Esophagus (tissue), 2 donors: ENCODE data around the gene BBIP1. TPM values are rescaled to one million over a fixed set of nuclear protein-coding genes. Genes with fewer than 3 reads are reported as not detected.

Experiments
- H3K27ac ChIP-seq, 2 donors: one replicate each; pipeline ENCODE4 v1.5.1; 2013; ENCODE audit warnings: low read depth in 2 of 2, mild to moderate bottlenecking in 2 of 2, inconsistent platforms in 1 of 2, low read length in 1 of 2, moderate library complexity in 1 of 2
- H3K27me3 ChIP-seq, 2 donors: one replicate each; pipeline ENCODE4 v1.6.1; 2013; ENCODE audit warnings: low read length in 2 of 2, control low read depth in 1 of 2, mild to moderate bottlenecking in 1 of 2; ENCODE audit not compliant: insufficient read depth in 2 of 2, control insufficient read depth in 1 of 2
- H3K36me3 ChIP-seq, 2 donors: one replicate each; pipeline ENCODE4 v1.6.1; 2013; ENCODE audit warnings: low read length in 1 of 2; ENCODE audit not compliant: control insufficient read depth in 2 of 2, insufficient read depth in 2 of 2
- H3K4me1 ChIP-seq, 2 donors: one replicate each; pipeline ENCODE4 v1.6.1; 2013; ENCODE audit warnings: low read length in 1 of 2; ENCODE audit not compliant: control insufficient read depth in 2 of 2, insufficient read depth in 2 of 2
- H3K4me3 ChIP-seq, 2 donors: one replicate each; pipeline ENCODE4 v1.5.1; 2013; ENCODE audit warnings: low read length in 2 of 2, mild to moderate bottlenecking in 2 of 2, low read depth in 1 of 2, moderate library complexity in 1 of 2
- H3K9me3 ChIP-seq, 2 donors: one replicate each; pipeline ENCODE4 v1.6.1; 2013; ENCODE audit warnings: mild to moderate bottlenecking in 2 of 2, low read depth in 1 of 2, low read length in 1 of 2, moderate library complexity in 1 of 2; ENCODE audit not compliant: control insufficient read depth in 2 of 2, insufficient read depth in 1 of 2
- WGBS, 2 donors: extraction: QIAGEN DNeasy Blood & Tissue Kit; methylation state at CpG; one replicate each; pipeline ENCODE4 v1.1.7; 2013; 5-methylcytosine and 5-hydroxymethylcytosine counted together
- polyA plus RNA-seq, 2 donors: library from polyadenylated mRNA; stranded (reverse); fragments of 200-250 nt; gene quantifications; one replicate each; pipeline ENCODE4 v1.2.3, GENCODE V29; 2013
- donor health status: healthy with polysubstance abuse.
- donor health status: Bipolar disorder and iron deficiency.

The BBIP1 gene
- polyA plus RNA-seq, 2 donors = 10.9 to 14.7 TPM

DNA sequence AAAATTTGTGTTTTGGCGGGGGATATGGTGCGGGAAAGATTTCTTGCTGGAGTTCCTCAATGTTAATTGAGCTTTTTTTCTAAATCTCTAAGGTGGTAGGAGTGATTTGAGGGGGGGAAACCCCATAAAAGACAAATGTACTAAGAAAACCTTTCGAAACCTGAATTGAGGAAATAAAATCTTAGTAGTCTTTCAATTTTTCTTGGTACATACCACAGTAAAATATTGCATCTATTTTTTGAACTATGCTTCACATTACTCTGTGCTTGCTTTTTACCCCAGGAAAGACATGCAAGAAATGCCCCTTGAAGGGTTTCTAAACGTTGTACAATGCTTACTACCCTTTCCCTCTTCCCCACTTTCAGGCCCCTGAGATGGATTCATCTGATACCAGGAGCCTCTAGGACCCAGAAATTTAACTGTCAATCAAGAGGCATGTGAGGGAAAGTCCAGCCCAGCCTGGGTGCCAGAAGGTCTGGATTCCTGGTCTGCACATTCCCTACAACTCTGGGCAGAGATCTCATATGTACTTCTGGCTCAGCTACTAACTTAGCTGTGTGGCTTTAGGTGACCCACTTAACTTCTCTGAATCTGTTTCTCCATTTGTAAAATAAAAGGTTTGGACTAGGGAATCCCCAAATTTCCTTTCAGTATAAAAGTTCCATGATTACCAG, 53.0 kb downstream of the BBIP1 start:
- WGBS, 2 donors = 26 to 34% methylated on average over 4 of the region's 4 CpGs
- H3K4me1 ChIP-seq = peaks cover 0 to 9% of the 10 kb centered on the region in 2 donors

DNA sequence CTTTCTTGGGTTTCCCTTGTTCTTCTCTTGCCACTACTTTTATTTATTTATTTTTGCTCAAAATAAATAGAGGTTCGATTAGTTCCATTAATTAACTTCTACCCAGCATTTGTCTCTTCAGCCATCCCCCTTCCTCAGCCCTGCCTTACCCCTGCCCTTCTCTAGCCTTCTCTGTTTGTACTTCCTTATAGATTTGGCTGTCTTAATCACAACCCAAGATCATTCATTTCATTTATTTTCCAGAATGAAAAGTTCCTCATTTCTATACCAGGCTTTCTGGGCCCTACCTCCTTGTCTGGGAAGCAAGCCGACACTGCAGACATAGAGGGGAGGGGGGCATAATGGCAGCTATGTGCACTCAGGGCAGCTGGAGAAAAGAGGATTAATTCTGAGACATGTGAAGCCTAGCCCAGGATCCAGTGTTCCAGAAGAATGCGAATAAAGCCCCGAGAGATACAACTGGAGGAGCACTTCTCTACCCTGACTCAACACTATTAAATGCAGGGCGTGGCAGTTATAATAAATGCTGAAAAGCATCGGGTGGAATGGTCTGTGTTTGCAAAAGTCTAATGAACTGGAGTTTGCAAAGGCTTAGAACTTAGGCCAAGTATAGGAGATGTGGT, 53.7 kb downstream of the BBIP1 start:
- Histone ChIP-seq H3K9me3 (no peaks in the 10 kb centered on the region), H3K4me3 (no peak overlapping the region), H3K4me1 (peaks cover 3 to 13% of the 10 kb centered on the region in 2 donors), H3K27ac (peak overlapping the region; percentile 98), H3K27me3 (no peaks in the 10 kb centered on the region), H3K36me3 (no peaks in the 10 kb centered on the region)
- WGBS, 2 donors = 18 to 22% methylated on average over 6 of the region's 6 CpGs

More for the DNA sequence above, 53.0 kb downstream of the BBIP1 start:
- H3K4me3 ChIP-seq = no peak overlapping the region
- no peaks in the 10 kb centered on the region for H3K36me3 ChIP-seq
- no peaks in the 10 kb centered on the region for H3K27me3 ChIP-seq
- H3K9me3 ChIP-seq = no peaks in the 10 kb centered on the region
- peak overlapping the region; percentile 98 for H3K27ac ChIP-seq

DNA sequence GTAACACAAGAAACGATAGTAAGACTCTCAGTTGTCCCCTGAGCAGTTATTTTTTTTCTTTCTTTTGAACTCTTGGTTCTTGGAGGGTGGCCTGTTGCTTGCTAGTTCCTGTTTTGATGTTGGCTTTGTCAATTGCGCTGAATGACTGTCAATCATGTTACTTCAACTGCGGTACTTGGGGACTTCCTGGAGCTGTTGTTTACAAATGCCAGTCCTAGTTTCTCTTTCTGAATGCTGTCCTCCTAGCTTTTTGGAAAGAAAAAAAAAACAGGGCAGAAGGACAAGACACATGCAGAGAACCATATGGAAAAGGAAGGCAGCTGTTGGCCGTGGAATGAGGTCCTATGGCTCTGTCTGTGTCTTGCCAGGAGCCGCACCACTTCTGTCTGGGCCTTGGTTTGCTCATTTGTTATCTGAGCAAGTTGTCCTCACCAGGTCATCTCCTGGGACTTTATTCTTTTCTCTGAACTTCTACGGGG, 54.3 kb downstream of the BBIP1 start:
- H3K27ac ChIP-seq = peak overlapping the region; percentile 98
- peaks cover 3 to 17% of the 10 kb centered on the region in 2 donors for H3K4me1 ChIP-seq
- H3K27me3 ChIP-seq = no peaks in the 10 kb centered on the region
- H3K4me3 ChIP-seq = no peak overlapping the region
- no peaks in the 10 kb centered on the region for H3K9me3 ChIP-seq
- WGBS, 2 donors = 19 to 27% methylated on average over 6 of the region's 6 CpGs
- H3K36me3 ChIP-seq = no peaks in the 10 kb centered on the region

DNA sequence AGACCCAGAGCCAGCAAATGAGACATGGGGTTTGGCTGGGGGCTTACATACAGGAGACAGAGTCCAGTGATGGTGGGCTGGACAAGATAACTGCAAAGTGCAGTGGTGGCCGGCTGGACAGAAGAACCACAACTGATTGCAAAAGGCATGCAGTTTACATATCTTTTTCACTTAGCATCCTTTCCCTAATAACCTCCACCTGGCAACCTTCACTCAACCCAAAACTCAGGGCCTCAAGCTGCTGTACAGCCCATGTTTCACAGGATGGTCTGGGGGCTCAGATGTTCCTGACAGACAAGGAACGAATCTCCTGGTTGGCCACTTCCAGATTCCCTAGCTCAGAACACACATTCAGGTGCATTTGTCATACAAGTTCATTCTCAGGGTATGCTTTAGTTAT, 55.0 kb downstream of the BBIP1 start:
- Histone ChIP-seq H3K27ac (peak overlapping the region; percentile 57 to 98), H3K9me3 (no peaks in the 10 kb centered on the region), H3K4me1 (peaks cover 9 to 23% of the 10 kb centered on the region in 2 donors), H3K27me3 (no peaks in the 10 kb centered on the region), H3K36me3 (no peaks in the 10 kb centered on the region), H3K4me3 (no peak overlapping the region)
- 90 to 93% methylated on average over 2 of the region's 2 CpGs for whole genome bisulfite sequencing, 2 donors

DNA sequence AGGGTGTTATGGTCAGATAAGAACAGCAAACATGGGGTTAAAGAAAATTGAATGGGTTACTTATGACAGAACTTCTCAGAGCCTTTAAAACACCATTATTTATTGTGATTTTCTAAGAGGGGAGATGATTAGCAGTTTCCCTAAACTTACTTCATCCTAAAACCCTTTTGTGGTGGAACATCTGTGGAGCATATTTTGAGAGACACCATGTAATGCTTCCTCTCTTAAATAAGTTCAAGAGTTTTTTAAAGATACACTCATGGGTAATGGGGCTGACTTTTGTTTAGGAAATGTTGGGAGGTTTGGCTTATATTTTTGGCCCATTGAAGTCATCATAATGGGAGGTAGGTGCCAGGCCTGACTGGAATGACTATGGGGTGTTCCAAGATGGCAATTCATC, 55.6 kb downstream of the BBIP1 start:
- Histone ChIP-seq H3K36me3 (no peaks in the 10 kb centered on the region), H3K27me3 (no peaks in the 10 kb centered on the region), H3K27ac (peak overlapping the region in 1 of 2 donors; percentile 98), H3K9me3 (no peaks in the 10 kb centered on the region), H3K4me3 (no peak overlapping the region), H3K4me1 (peaks cover 9 to 24% of the 10 kb centered on the region in 2 donors)

DNA sequence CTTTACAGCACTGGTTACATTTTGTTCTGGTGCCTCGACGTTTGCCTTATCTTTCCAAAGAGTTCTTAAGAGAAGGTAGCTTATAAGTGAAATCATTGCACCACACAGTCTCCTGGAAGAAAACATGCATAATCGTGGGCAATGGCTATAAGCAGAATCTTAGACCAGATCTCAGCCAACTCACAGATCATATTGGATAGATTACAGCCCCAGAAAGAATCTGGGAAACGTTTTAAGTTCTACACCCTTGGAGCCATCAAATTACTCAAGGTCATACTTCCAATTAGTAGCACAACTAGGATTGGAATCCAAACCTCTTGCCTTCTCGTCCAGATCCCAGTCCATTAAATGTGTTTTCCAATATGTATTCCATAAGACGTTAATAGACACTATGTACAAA, 56.0 kb downstream of the BBIP1 start:
- 71 to 74% methylated on average over 6 of the region's 6 CpGs for WGBS, 2 donors
- Histone ChIP-seq H3K27me3 (no peaks in the 10 kb centered on the region), H3K27ac (peak overlapping the region; percentile 69 to 85), H3K9me3 (no peaks in the 10 kb centered on the region), H3K4me3 (no peak overlapping the region), H3K4me1 (peaks cover 9 to 27% of the 10 kb centered on the region in 2 donors), H3K36me3 (no peaks in the 10 kb centered on the region)

DNA sequence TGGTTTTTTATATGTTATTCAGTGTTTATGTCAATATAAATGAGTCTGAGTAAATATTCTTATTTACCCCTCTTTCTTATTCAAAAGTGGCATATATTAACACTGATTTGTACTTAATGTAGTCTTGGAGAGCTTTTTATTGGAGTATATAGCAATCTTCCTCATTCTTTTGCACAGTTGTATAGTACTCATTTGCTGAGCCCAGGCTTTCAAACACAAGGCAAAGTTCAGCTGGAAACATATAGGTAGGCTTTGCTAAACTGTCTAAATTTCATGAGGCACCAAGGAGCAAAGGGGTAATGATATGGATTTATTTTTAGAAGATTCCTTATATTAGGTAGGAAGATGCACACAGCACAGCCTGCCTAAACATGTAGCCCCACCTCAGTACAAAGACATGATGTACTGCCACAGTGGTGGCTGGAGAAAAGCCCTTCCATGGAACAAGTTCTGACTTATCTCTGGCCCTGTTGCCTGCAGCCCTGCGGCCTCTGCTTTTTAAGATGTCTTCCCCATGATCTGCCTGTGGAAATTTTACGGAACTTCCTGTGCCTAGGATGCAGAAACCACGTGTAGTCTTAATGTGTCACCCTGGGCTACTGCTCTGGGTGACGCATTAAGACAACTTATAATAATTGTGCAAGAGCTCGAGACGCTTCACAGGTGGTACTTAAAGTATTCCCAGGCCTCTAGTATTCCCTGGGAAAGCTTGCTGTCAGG, 56.9 kb downstream of the BBIP1 start:
- H3K27me3 ChIP-seq = no peaks in the 10 kb centered on the region
- peaks cover 9 to 32% of the 10 kb centered on the region in 2 donors for H3K4me1 ChIP-seq
- no peak overlapping the region for H3K4me3 ChIP-seq
- H3K27ac ChIP-seq = peak overlapping the region; percentile 69 to 85
- H3K9me3 ChIP-seq = no peaks in the 10 kb centered on the region
- H3K36me3 ChIP-seq = no peaks in the 10 kb centered on the region
- WGBS, 2 donors = 47 to 66% methylated on average over 6 of the region's 6 CpGs

DNA sequence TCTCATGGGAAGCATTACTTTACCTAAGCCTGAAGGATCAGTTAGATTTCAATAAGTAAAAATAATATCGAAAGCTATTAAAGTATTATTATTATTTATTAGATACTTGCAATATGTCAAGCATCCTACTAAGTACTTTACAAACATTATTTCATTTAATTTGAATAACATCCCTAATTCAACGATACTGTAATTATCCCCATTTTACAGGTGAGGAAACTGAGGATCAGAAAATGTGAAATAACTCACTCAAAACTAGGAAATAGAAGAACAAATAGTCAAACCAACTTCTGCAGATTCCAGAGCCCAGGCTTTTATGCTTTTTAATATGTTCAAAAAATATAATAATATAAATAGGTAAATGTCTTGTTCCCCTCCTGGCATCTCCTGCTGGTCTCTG, 57.5 kb downstream of the BBIP1 start:
- no peaks in the 10 kb centered on the region for H3K27me3 ChIP-seq
- peaks cover 9 to 32% of the 10 kb centered on the region in 2 donors for H3K4me1 ChIP-seq
- H3K9me3 ChIP-seq = no peaks in the 10 kb centered on the region
- no peaks in the 10 kb centered on the region for H3K36me3 ChIP-seq
- peak overlapping the region; percentile 94 to 97 for H3K27ac ChIP-seq
- WGBS, 2 donors = 94 to 99% methylated on average over 2 of the region's 2 CpGs
- H3K4me3 ChIP-seq = no peak overlapping the region

DNA sequence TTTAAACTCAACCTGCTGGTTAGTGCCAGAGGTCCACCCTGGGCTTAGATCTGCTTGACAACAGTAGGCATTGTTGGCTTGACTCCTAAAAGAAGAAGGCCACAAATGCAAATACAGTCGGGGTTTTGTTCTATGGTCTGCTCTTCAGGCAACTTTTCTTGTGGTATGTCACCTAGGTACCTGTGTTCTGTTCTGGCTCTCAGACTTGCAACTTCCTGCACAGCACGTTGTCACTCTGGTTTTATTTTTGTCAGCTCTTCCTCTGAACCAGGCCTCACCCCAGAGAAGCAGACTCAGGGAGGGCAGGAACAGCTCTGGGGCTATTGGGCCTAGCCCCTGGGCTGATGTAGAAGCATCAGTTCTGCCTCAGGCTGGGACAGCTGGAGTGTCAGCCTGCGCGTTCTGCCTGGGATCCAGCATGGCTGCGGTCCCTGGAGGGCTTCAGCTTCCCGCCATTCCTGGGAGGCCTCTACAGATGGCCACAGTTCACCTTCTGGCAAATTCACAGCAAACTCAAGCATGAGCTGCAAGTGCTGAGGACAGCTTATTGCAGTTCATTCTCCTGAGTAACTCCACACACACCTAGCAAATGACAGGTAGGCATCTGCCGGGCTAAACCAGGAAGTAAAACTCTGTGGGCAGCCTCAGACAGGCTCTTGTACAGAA, 58.3 kb downstream of the BBIP1 start:
- H3K4me3 ChIP-seq = no peak overlapping the region
- 51 to 57% methylated on average over 7 of the region's 7 CpGs for WGBS, 2 donors
- no peaks in the 10 kb centered on the region for H3K36me3 ChIP-seq
- peaks cover 9 to 32% of the 10 kb centered on the region in 2 donors for H3K4me1 ChIP-seq
- peak overlapping the region; percentile 94 to 97 for H3K27ac ChIP-seq
- no peaks in the 10 kb centered on the region for H3K27me3 ChIP-seq
- H3K9me3 ChIP-seq = no peaks in the 10 kb centered on the region
